Endothelial cell of umbilical vein (primary cell): ENCODE measurements around the gene SYNGAP1. TPM values are rescaled to one million over a fixed set of nuclear protein-coding genes. Genes with fewer than 3 reads are reported as not detected.

Experiments used
- BruUV-seq: library from RNA; stranded (reverse); fragments of 400-500 nt; replicated peaks from 2 replicates; lab custom pipeline; 2021; lab: Mats Ljungman, UMichigan
- CTCF ChIA-PET: fragments of 300-600, 350-600 bp; sonication (Branson Sonifier 250); formaldehyde crosslinking; loops from one replicate; lab custom pipeline; 2021; ENCODE audit warnings: antibody characterized with exemption, inconsistent platforms; lab: Charles Lee
- POLR2A ChIA-PET: fragments of 300-600, 350-600 bp; sonication (Branson Sonifier 250); formaldehyde crosslinking; loops from one replicate; lab custom pipeline; 2021; ENCODE audit warnings: antibody characterized with exemption, inconsistent platforms; lab: Charles Lee
- DNase-seq: peaks from one replicate; pipeline ENCODE4 v3.0.0-alpha.2; 2011; ENCODE audit warnings: low read depth, low spot score
- FAIRE-seq: peaks from 2 replicates; lab custom pipeline; 2011; peaks lifted over from hg19 to GRCh38; lab: Jason Lieb, UNC
- H2AFZ ChIP-seq: 2 replicates; pipeline ENCODE4 v1.6.0; 2012; ENCODE audit warnings: low read depth, low read length, control low read depth, inconsistent platforms
- H3K27ac ChIP-seq: 2 replicates; pipeline ENCODE4 v1.5.1; 2011; ENCODE audit warnings: low read depth, mild to moderate bottlenecking, control low read depth, low read length, moderate library complexity; ENCODE audit not compliant: insufficient read depth
- H3K27me3 ChIP-seq, 2 experiments: 2 replicates each; pipeline versions ENCODE4 v1.6.0 to v1.6.1; 2011; ENCODE audit warnings: low read length in 2 of 2, mixed read lengths in 1 of 2; ENCODE audit not compliant: control insufficient read depth in 2 of 2, insufficient read depth in 2 of 2
- H3K36me3 ChIP-seq, 2 experiments: 2 replicates in 1 of 2; 3 replicates in 1 of 2; pipeline ENCODE4 v1.5.1; 2011; ENCODE audit warnings: low read length in 2 of 2, mild to moderate bottlenecking in 1 of 2, moderate library complexity in 1 of 2; ENCODE audit not compliant: control insufficient read depth in 2 of 2, insufficient read depth in 2 of 2; ENCODE audit errors: extremely low read depth in 1 of 2
- H3K4me1 ChIP-seq: 3 replicates; pipeline ENCODE4 v1.5.1; 2011; ENCODE audit warnings: mild to moderate bottlenecking, low read length; ENCODE audit not compliant: control insufficient read depth, insufficient read depth; ENCODE audit errors: extremely low read depth
- H3K4me2 ChIP-seq: 2 replicates; pipeline ENCODE4 v1.6.1; 2011; ENCODE audit warnings: low read length, control low read depth, mixed read lengths; ENCODE audit not compliant: insufficient read depth
- H3K4me3 ChIP-seq, 3 experiments: fragments of 200-600 bp in 1 of 3; sonication (generic), shearing (Covaris generic) in 1 of 3; replicated peaks in 1 of 3; 2 replicates each; pipeline ENCODE4 v1.5.1; 2011 to 2016; ENCODE audit warnings: control low read depth in 3 of 3, low read length in 3 of 3, mild to moderate bottlenecking in 2 of 3, inconsistent platforms in 1 of 3, low read depth in 1 of 3, moderate library complexity in 1 of 3; ENCODE audit not compliant: insufficient read depth in 1 of 3
- H3K79me2 ChIP-seq: 2 replicates; pipeline ENCODE4 v1.6.0; 2012; ENCODE audit warnings: low read length, inconsistent platforms; ENCODE audit not compliant: control insufficient read depth, insufficient read depth
- H3K9ac ChIP-seq: replicated peaks from 2 replicates; pipeline ENCODE3; 2011; ENCODE audit warnings: low read length, control low read depth; ENCODE audit not compliant: insufficient read depth; ENCODE audit errors: extremely low read depth
- H3K9me1 ChIP-seq: replicated peaks from 3 replicates; pipeline ENCODE4 v1.6.0; 2011; ENCODE audit warnings: mild to moderate bottlenecking, low read length; ENCODE audit not compliant: control insufficient read depth, insufficient read depth; ENCODE audit errors: extremely low read depth
- H3K9me3 ChIP-seq: replicated peaks from 2 replicates; pipeline ENCODE4 v1.5.1; 2012; ENCODE audit warnings: low read length, inconsistent platforms; ENCODE audit not compliant: control insufficient read depth, insufficient read depth
- H4K20me1 ChIP-seq: replicated peaks from 2 replicates; pipeline ENCODE3; 2011; ENCODE audit warnings: mild to moderate bottlenecking, low read length; ENCODE audit not compliant: control insufficient read depth, insufficient read depth; ENCODE audit errors: extremely low read depth
- EZH2 ChIP-seq: IDR thresholded peaks from 2 replicates; pipeline ENCODE4 v1.6.1; 2012; ENCODE audit warnings: borderline replicate concordance, low read depth, mild to moderate bottlenecking, moderate library complexity, low read length, inconsistent platforms; ENCODE audit not compliant: severe bottlenecking
- GATA2 ChIP-seq: IDR thresholded peaks from 2 replicates; pipeline ENCODE4 v1.7.0; 2011; ENCODE audit warnings: low read depth, mild to moderate bottlenecking, moderate library complexity, mixed read lengths, low read length; ENCODE audit not compliant: insufficient read length, insufficient read depth
- MYC ChIP-seq: IDR thresholded peaks from one replicate; pipeline ENCODE4 v1.6.1; 2011; ENCODE audit warnings: mild to moderate bottlenecking, low read depth, low read length
- POLR2A ChIP-seq: IDR thresholded peaks from 2 replicates; pipeline ENCODE4 v1.6.1; 2012; ENCODE audit warnings: low read depth, mild to moderate bottlenecking, control low read depth, low read length
- POLR2AphosphoS5 ChIP-seq: IDR thresholded peaks from 2 replicates; pipeline ENCODE4 v1.6.1; 2012; ENCODE audit warnings: low read depth, mild to moderate bottlenecking, control low read depth, low read length, moderate library complexity; ENCODE audit not compliant: insufficient read depth
- dilution Hi-C: fragments of 300-500 bp; cut with MboI; formaldehyde crosslinking; loops from one replicate; pipeline ENCODE4 v1.15.0; 2019; ENCODE audit warnings: low sequenced_read_pairs; ENCODE audit not compliant: extremely low pct_ligation_motif_present
- intact Hi-C: fragments of 100-400 bp; cut with micrococcal nuclease; formaldehyde crosslinking; loops from one replicate; pipeline ENCODE4 v1.10.0; 2022
- polyA plus RNA-seq, 4 experiments: library from polyadenylated mRNA; depleted of rRNA in 3 of 4; stranded (reverse) in 3 of 4; unstranded in 1 of 4; fragments of >200 nt; gene quantifications; 2 replicates each; pipeline versions ENCODE4 v1.2.1 to v1.2.3, GENCODE V29; 2011 to 2012; ENCODE audit warnings: missing spikeins in 1 of 4
- total RNA-seq: library from RNA; stranded (reverse); gene quantifications from 2 replicates; pipeline ENCODE4 v1.2.3, GENCODE V29; 2021
- TF ChIP-seq, protein P1 (sequence below): IDR thresholded peaks from 2 replicates; pipeline ENCODE4 v1.6.1; 2011; ENCODE audit not compliant: insufficient read depth, insufficient read length

The SYNGAP1 gene
- total and polyA plus RNA-seq, 2 donors (not counting 3 experiments of a cell fraction or from before 2014, with no cell fraction given): 7.3 to 15.1 TPM

- Histone ChIP-seq H3K79me2 (no peaks in the 10 kb centered on the region), H3K4me2 (peak within 1 kb of the TSS; percentile 75), H3K9ac (peak within 1 kb of the TSS; percentile 43), H2AFZ (peak within 1 kb of the TSS; percentile 73), H3K27ac (peak within 1 kb of the TSS; percentile 7), H3K9me3 (no peaks in the 10 kb centered on the region), H3K4me1 (peaks cover 3% of the 10 kb centered on the region), H3K36me3 (no peaks in the 10 kb centered on the region), H3K27me3 (no peaks in the 10 kb centered on the region), H3K4me3 (peak within 1 kb of the TSS; percentile 54 to 71 (median 69)), H4K20me1 (no peaks in the 10 kb centered on the region), H3K9me1 (no peaks in the 10 kb centered on the region)
- ChIA-PET CTCF (interaction anchor here (0.7 to 1.7 kb wide), 6 partner anchors 13 to 709 kb away, joined by 3 to 4 read pairs (median 3); partner anchors contain the start of gene CUTA), POLR2A (interaction anchor here (0.6 to 1.1 kb wide), 2 partner anchors 18 to 125 kb away, joined by 3 to 6 read pairs; no protein-coding TSS in a partner anchor)
- dilution Hi-C loops (no loop called here), intact Hi-C loops (loop anchor here (1.0 to 5.0 kb wide), 4 partner anchors 23 to 123 kb away; partner anchors contain the start of gene KIFC1)
- no peak for TF ChIP-seq EZH2
- TF ChIP-seq, protein P1, sequence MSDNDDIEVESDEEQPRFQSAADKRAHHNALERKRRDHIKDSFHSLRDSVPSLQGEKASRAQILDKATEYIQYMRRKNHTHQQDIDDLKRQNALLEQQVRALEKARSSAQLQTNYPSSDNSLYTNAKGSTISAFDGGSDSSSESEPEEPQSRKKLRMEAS: peak; percentile 61
- TF ChIP-seq MYC: peak; percentile 57
- peak; percentile 83 for TF ChIP-seq POLR2AphosphoS5
- no peak for TF ChIP-seq GATA2
- TF ChIP-seq POLR2A: peak; percentile 94
- FAIRE-seq (peak; percentile 99), DNase-seq (peak; percentile 98)
- BruUV-seq: TSS peak; percentile 98
Measured at GRCh38 chr6:33454009-33454946, 34.4 kb downstream of the SYNGAP1 start, which contains the start of gene ZBTB9. ZBTB9 (plus strand) TSS chr6:33454576; CDS start chr6:33455101, 525 bp downstream.
